Frontal cortex (tissue), 4 donors: ENCODE results near the gene PTH2. TPM values are rescaled to one million over a fixed set of nuclear protein-coding genes. Genes with fewer than 3 reads are reported as not detected.
"Not testable (repeated sequence)": the region's sequence is repeated elsewhere in the genome, so short reads cannot be mapped to it uniquely, and the experiment has no call there.

Experiments used
- DNase-seq, 2 donors: peaks; one replicate each; pipeline ENCODE4 v3.0.0; 2012; ENCODE audit warnings: low spot score in 2 of 2
- FAIRE-seq: peaks from 2 replicates; lab custom pipeline; 2012; peaks lifted over from hg19 to GRCh38; lab: Jason Lieb, UNC
- total RNA-seq: library from RNA; depleted of rRNA; stranded (reverse); fragments of >200 nt; gene quantifications from one replicate; pipeline ENCODE4 v1.2.3, GENCODE V29; 2014
- donor health status: control.
- donor health status: control.
- donor health status: control.

PTH2 gene
- total RNA-seq, 1 donor from 2014 or later, result not detected

DNA sequence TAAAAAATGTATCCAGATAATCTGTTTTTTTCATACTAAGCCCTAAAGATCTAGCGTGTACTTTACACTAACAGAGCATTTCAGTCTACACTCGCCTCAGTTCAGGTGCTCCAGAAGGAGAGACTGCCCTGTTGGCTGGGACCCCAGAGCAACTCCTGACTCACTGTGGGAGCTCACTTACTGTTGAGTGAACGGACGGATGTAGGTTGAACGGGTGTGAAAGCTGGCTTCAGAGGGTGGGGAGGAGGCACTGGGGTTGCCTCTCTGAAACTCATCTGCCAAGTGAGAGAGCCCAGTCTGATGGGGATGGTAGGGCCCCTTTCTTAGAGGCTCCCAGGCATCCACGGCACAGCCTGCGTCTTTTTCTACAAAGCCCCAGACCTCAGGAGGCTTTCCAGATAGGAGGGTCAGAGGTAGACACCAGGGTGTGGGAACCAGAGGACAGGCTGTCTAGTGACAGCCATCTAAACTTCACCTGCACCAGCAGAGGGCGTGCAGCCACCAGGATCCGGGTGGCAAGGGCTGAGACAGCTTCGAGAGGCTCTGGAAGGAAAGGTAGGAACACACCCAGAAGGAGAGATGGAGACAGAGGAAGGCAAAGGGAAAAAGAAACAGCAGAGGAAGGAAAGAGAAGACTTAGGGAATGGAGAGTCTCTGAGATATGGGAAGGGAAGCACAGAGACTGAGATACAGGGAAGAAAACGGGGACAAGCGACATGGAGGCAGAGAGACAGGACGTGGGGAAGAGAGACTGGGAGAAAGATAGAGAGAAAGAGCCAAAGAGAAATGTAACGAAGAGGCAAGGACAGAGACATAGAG lies 31.5 kb downstream of the PTH2 start:
- DNase-seq (peak; percentile 62 to 82), FAIRE-seq (no peak)

DNA sequence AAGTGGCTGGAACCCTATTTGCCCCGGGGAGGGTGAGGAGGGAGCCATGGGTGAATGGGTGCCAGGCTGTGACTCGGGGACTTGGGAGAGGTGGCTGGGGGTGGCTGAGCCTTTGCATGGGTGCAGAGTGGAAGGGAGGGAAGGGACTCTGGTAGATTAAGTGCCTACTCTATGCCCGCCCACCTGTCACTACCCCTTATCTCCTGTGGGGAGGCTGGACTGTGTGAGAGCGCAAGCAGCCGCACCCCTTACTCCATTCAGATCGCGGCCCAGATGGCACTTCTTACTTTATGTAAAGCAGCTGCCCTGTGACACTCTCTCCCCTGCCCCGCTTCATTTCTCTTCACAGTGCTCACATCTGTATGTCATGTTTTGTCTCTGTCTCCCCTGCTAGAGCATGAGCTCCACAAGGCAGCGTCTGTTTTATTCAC lies 32.3 kb downstream of the PTH2 start:
- no peak for DNase-seq
- no peak for FAIRE-seq

- FAIRE-seq (no peak), DNase-seq (no peak)
Measured at GRCh38 chr19:49390131-49390928, 32.9 kb downstream of the PTH2 start.

DNA sequence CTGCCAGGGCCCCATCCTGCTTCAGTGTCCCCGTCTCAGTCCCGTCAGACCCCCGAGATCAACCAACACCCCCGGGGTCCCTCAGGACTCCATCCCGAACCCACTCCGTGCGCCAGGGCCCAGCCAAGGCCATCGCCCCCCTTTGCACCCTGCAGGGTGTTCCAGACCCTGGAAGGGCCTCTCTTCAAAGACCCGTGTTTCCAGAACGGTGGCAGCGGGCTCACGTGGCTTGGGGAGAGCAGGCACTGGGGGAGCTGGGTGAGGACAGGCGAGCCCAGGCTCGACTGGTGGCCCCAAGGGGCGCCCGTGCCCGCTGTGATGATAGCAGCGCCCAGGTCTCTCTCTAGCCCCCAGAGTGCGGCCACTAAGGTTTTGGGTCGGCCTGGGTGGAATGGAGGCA lies 33.8 kb downstream of the PTH2 start:
- no peak for FAIRE-seq
- no peak for DNase-seq

- no peak for FAIRE-seq
- DNase-seq, result peak; percentile 40 to 65
Measured at GRCh38 chr19:49387936-49388372, 35.3 kb downstream of the PTH2 start, which contains the start of gene KASH5. KASH5 (plus strand) TSS chr19:49388249; CDS start chr19:49390884, 2,635 bp downstream.

DNA sequence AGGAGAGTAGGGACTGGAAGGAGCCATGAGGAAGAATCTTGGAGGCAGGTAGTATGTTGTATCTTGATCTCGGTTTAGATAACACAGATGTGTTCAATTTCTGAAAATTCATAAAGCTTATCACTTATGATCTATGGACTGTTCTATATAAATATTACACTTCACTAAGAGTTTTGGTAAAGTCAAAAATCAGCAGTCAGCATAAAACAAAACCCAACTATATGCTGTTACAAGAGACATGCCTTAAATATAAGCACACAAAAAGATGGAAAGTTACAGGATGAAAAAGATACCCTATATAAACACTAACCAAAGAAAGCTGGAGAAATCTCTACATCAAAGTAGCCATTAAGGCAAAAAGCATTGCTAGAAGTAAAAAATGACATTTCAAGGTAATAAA lies 39.6 kb downstream of the PTH2 start:
- no peak for DNase-seq
- FAIRE-seq, result no peak

- DNase-seq, result no peak
Measured at GRCh38 chr19:49382639-49383038, 40.6 kb downstream of the PTH2 start.

GRCh38 chr19:49380391-49380790 lies 42.9 kb downstream of the PTH2 start:
- DNase-seq, result no peak
- no peak for FAIRE-seq

More at GRCh38 chr19:49382639-49383038, 40.6 kb downstream of the PTH2 start:
- FAIRE-seq, result no peak

DNA sequence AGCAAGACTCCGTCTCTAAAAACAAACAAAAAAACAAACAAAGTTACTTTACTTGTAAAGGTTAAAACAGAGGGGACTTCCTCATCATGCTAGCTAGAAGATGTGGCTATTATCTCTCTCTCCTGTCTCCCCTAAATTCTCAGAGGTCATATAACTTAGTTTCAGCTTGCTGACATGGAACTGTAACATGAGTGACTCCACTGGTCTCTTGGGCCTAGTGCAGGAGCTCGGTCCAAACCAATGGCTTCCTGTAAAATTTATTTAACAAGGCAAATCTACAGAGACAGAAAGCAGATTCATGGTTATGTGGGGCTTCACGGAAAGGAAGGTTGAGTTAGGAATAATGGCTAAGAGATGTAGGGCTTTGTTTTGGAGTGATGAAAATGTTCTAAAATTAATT lies 44.7 kb downstream of the PTH2 start:
- DNase-seq (no peak), FAIRE-seq (no peak)

DNA sequence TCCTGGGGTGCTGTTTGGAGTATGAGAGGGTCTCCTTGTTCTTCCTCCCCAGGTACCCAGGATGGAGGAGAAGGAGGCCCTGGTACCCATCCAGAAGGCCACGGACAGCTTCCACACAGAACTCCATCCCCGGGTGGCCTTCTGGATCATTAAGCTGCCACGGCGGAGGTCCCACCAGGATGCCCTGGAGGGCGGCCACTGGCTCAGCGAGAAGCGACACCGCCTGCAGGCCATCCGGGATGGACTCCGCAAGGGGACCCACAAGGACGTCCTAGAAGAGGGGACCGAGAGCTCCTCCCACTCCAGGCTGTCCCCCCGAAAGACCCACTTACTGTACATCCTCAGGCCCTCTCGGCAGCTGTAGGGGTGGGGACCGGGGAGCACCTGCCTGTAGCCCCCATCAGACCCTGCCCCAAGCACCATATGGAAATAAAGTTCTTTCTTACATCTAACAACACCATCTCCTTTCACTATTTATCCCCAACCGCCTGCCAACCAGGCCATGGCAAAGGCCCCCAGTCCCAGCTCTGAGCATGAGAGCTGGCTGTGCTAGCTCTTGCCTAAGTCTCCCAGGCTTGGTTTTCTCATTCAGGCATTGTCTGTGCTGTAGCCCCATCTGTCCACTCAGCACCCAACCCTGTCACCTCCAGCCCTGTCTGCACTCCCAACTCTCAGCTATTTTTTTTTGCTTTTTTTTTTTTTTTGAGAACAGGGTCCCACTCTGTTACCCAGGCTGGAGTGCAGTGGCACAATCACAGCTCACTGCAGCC lies 48.4 kb downstream of the PTH2 start:
- no peak for DNase-seq
- FAIRE-seq, result no peak

GRCh38 chr19:49373174-49373573 lies 50.1 kb downstream of the PTH2 start:
- not testable (repeated sequence) for FAIRE-seq, DNase-seq

Other genes starting within 250 kb of the PTH2 start
- gene SLC6A16, start 98.2 kb downstream of the PTH2 start, total RNA-seq, result not detected
- gene CD37, start 88.0 kb downstream of the PTH2 start, total RNA-seq, result 0.82 TPM
- gene TEAD2, start 61.0 kb downstream of the PTH2 start, total RNA-seq, result 5.3 TPM
- gene DKKL1, start 59.6 kb downstream of the PTH2 start, total RNA-seq, result 1.2 TPM
- not detected for gene KASH5, start 35.2 kb downstream of the PTH2 start, total RNA-seq
- gene GFY, start 1.9 kb upstream of the PTH2 start, total RNA-seq, result not detected
- gene SLC17A7, start 18.1 kb upstream of the PTH2 start, total RNA-seq, result 13.9 TPM
- gene PIH1D1, start 28.4 kb upstream of the PTH2 start, total RNA-seq, result 60.7 TPM
- gene ALDH16A1, start 29.8 kb upstream of the PTH2 start, total RNA-seq, result 11.8 TPM
- gene FLT3LG, start 50.8 kb upstream of the PTH2 start, total RNA-seq, result 0.41 TPM
- gene RPL13A, start 64.2 kb upstream of the PTH2 start, total RNA-seq, result 2,981 TPM
- 4,137 TPM for gene RPS11, start 73.0 kb upstream of the PTH2 start, total RNA-seq
- gene FCGRT, start 89.2 kb upstream of the PTH2 start, total RNA-seq, result 13.0 TPM
- gene RCN3, start 104.6 kb upstream of the PTH2 start, total RNA-seq, result 2.4 TPM
- gene NOSIP, start 157.1 kb upstream of the PTH2 start, total RNA-seq, result 33.4 TPM
- 0.41 TPM for gene PRRG2, start 157.9 kb upstream of the PTH2 start, total RNA-seq
- gene PRR12, start 167.7 kb upstream of the PTH2 start, total RNA-seq, result 5.7 TPM
- 0.82 TPM for gene RRAS, start 216.7 kb upstream of the PTH2 start, total RNA-seq
- 9.4 TPM for gene SCAF1, start 218.8 kb upstream of the PTH2 start, total RNA-seq
- gene IRF3, start 242.4 kb upstream of the PTH2 start, total RNA-seq, result 10.2 TPM
- gene BCL2L12, start 242.5 kb upstream of the PTH2 start, total RNA-seq, result 1.2 TPM